Measurements from ENCODE around the gene TP53I11. TPM values are rescaled to one million over a fixed set of nuclear protein-coding genes. Genes with fewer than 3 reads are reported as not detected.

TP53I11 gene
- total and polyA plus RNA-seq, 2 donors (not counting 3 experiments of a cell fraction or from before 2014, with no cell fraction given): 31.5 to 79.4 TPM

- TF ChIP-seq CTCF (IDR thresholded peaks at IDR 0.05; ENCODE audit: extremely low read depth in 1 of 2, insufficient read depth in 1 of 2, low read depth in 1 of 2, low read length in 2 of 2) (no peak), MAX (IDR thresholded peaks at IDR 0.05; ENCODE audit: insufficient read depth, insufficient read length) (no peak), GATA2 (IDR thresholded peaks at IDR 0.05; ENCODE audit: insufficient read depth, insufficient read length, low read depth, low read length) (no peak), POLR2A (IDR thresholded peaks at IDR 0.05; ENCODE audit: low read depth, low read length) (no peak), POLR2AphosphoS5 (IDR thresholded peaks at IDR 0.05; ENCODE audit: insufficient read depth, low read depth, low read length) (no peak), FOS (IDR thresholded peaks at IDR 0.05; ENCODE audit: borderline replicate concordance, insufficient read depth, low read length) (no peak), MYC (IDR thresholded peaks at IDR 0.05; ENCODE audit: low read depth, low read length) (no peak), EZH2 (IDR thresholded peaks at IDR 0.05; ENCODE audit: borderline replicate concordance, low read depth, low read length, severe bottlenecking) (no peak), JUN (IDR thresholded peaks at IDR 0.05; ENCODE audit: borderline replicate concordance, insufficient read depth, insufficient read length, low read depth) (no peak)
- FAIRE-seq: no peak
- Histone ChIP-seq H2AFZ (ENCODE audit: low read depth, low read length) (no peak overlapping the region), H3K4me3 (replicated peaks in 1 of 3; ENCODE audit: insufficient read depth in 1 of 3, low read depth in 1 of 3, low read length in 3 of 3) (no peak overlapping the region), H4K20me1 (replicated peaks; ENCODE audit: control insufficient read depth, extremely low read depth, insufficient read depth, low read length) (no peaks in the 10 kb centered on the region), H3K9ac (replicated peaks; ENCODE audit: extremely low read depth, insufficient read depth, low read length) (no peak overlapping the region), H3K9me3 (replicated peaks; ENCODE audit: control insufficient read depth, insufficient read depth, low read length) (no peaks in the 10 kb centered on the region), H3K4me2 (ENCODE audit: insufficient read depth, low read length) (no peak overlapping the region), H3K79me2 (ENCODE audit: control insufficient read depth, insufficient read depth, low read length) (no peaks in the 10 kb centered on the region), H3K27me3 (ENCODE audit: control insufficient read depth in 2 of 2, insufficient read depth in 2 of 2, low read length in 2 of 2) (no peaks in the 10 kb centered on the region), H3K36me3 (ENCODE audit: control insufficient read depth in 2 of 2, extremely low read depth in 1 of 2, insufficient read depth in 2 of 2, low read length in 2 of 2) (no peaks in the 10 kb centered on the region), H3K27ac (ENCODE audit: insufficient read depth, low read depth, low read length) (no peak overlapping the region), H3K4me1 (ENCODE audit: control insufficient read depth, extremely low read depth, insufficient read depth, low read length) (no peaks in the 10 kb centered on the region), H3K9me1 (replicated peaks; ENCODE audit: control insufficient read depth, extremely low read depth, insufficient read depth, low read length) (no peaks in the 10 kb centered on the region)
- ChIA-PET CTCF (interaction anchor here (0.9 to 1.0 kb wide), 2 partner anchors 10 kb away, joined by 3 read pairs; no protein-coding TSS in a partner anchor), POLR2A (interaction anchor here (0.6 kb wide), 1 partner anchor 214 kb away, joined by 3 read pairs; no protein-coding TSS in a partner anchor)
- dilution Hi-C loops (cut with MboI; ENCODE audit: extremely low pct_ligation_motif_present, low sequenced_read_pairs): no loop called here
- no TSS peak for BruUV-seq (replicated peaks)
- no peak for DNase-seq (ENCODE audit: low read depth, low spot score)
- intact Hi-C loops (cut with micrococcal nuclease): no loop called here
Observed at GRCh38 chr11:44901786-44902185, 48.9 kb downstream of the TP53I11 start.

All from endothelial cell of umbilical vein (primary cell).